ENCODE results near the gene SYNPR. TPM values are rescaled to one million over a fixed set of nuclear protein-coding genes. Genes with fewer than 3 reads are reported as not detected.

SYNPR gene
- total RNA-seq, 2 donors from 2014 or later = 2.7 to 8.3 TPM

GRCh38 chr3:63384382-63384781 is 106.3 kb downstream of the SYNPR start:
- DNase-seq (ENCODE audit: low spot score) = no peak
- TF ChIP-seq, protein P1, sequence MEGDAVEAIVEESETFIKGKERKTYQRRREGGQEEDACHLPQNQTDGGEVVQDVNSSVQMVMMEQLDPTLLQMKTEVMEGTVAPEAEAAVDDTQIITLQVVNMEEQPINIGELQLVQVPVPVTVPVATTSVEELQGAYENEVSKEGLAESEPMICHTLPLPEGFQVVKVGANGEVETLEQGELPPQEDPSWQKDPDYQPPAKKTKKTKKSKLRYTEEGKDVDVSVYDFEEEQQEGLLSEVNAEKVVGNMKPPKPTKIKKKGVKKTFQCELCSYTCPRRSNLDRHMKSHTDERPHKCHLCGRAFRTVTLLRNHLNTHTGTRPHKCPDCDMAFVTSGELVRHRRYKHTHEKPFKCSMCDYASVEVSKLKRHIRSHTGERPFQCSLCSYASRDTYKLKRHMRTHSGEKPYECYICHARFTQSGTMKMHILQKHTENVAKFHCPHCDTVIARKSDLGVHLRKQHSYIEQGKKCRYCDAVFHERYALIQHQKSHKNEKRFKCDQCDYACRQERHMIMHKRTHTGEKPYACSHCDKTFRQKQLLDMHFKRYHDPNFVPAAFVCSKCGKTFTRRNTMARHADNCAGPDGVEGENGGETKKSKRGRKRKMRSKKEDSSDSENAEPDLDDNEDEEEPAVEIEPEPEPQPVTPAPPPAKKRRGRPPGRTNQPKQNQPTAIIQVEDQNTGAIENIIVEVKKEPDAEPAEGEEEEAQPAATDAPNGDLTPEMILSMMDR (IDR thresholded peaks at IDR 0.05) = no peak
- H3K4me3 ChIP-seq = no peak overlapping the region

DNA sequence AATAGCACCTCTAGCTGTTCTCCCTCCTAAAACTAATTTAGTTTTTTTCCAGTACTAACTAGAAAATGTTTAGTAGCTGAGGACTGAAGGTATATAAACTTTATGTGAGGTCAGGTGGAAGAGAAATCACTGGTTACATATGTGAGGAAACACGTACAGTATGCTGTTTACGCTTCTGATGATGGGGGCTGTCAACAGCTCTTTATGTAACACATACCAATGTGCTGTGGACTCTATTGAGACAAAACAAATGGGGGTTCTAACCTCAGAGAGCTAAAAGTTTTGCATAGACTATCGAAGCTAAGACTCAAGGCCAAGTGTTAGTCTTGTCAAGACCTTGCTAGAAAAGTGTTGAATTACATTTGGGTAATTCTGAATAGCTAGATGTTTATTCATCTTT is 107.5 kb downstream of the SYNPR start:
- Histone ChIP-seq H3K9me3 (no peaks in the 10 kb centered on the region), H3K27ac (no peak overlapping the region), H3K4me3 (no peak overlapping the region), H3K4me1 (no peaks in the 10 kb centered on the region), H3K27me3 (no peaks in the 10 kb centered on the region), H3K36me3 (no peaks in the 10 kb centered on the region)
- no peak for DNase-seq (ENCODE audit: low spot score)
- TF ChIP-seq, protein P1 (IDR thresholded peaks at IDR 0.05) = no peak

More at GRCh38 chr3:63384382-63384781, 106.3 kb downstream of the SYNPR start:
- Histone ChIP-seq H3K36me3 (no peaks in the 10 kb centered on the region), H3K9me3 (no peaks in the 10 kb centered on the region), H3K27me3 (no peaks in the 10 kb centered on the region), H3K4me1 (no peaks in the 10 kb centered on the region), H3K27ac (no peak overlapping the region)

GRCh38 chr3:63386568-63386967 is 108.5 kb downstream of the SYNPR start:
- DNase-seq (ENCODE audit: low spot score) = no peak
- Histone ChIP-seq H3K36me3 (no peaks in the 10 kb centered on the region), H3K4me1 (no peaks in the 10 kb centered on the region), H3K4me3 (no peak overlapping the region), H3K9me3 (no peaks in the 10 kb centered on the region), H3K27me3 (no peaks in the 10 kb centered on the region), H3K27ac (no peak overlapping the region)
- TF ChIP-seq, protein P1 (IDR thresholded peaks at IDR 0.05) = no peak

DNA sequence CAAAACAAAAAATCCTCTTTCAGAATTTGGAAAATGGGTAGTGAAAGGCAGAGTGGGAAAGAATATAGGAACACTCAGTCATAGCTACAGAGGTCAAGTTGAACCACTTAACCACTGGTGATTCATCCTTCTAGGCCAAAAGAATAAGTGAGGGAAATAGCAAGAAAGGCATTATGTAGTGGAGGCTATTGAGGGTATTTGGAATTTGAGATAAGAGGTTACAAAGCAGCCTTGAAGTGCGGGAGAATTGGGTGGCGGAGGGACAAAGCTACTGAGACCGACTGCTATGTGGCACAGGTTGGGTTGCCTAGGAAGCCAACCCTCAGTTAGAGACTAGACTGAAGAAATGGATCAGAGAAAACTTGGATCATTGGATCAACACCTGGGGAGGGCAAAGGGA is 109.5 kb downstream of the SYNPR start:
- H3K4me1 ChIP-seq = no peaks in the 10 kb centered on the region
- no peak overlapping the region for H3K4me3 ChIP-seq
- H3K27ac ChIP-seq = no peak overlapping the region
- H3K9me3 ChIP-seq = no peaks in the 10 kb centered on the region
- no peaks in the 10 kb centered on the region for H3K36me3 ChIP-seq
- TF ChIP-seq, protein P1 (IDR thresholded peaks at IDR 0.05) = no peak
- DNase-seq (ENCODE audit: low spot score) = no peak
- no peaks in the 10 kb centered on the region for H3K27me3 ChIP-seq

GRCh38 chr3:63390710-63391230 is 112.7 kb downstream of the SYNPR start:
- Histone ChIP-seq H3K27me3 (no peaks in the 10 kb centered on the region), H3K4me3 (no peak overlapping the region), H3K4me1 (no peaks in the 10 kb centered on the region), H3K9me3 (no peaks in the 10 kb centered on the region), H3K36me3 (no peaks in the 10 kb centered on the region), H3K27ac (no peak overlapping the region)
- no peak for DNase-seq (ENCODE audit: low spot score)
- TF ChIP-seq, protein P1 (IDR thresholded peaks at IDR 0.05) = no peak

DNA sequence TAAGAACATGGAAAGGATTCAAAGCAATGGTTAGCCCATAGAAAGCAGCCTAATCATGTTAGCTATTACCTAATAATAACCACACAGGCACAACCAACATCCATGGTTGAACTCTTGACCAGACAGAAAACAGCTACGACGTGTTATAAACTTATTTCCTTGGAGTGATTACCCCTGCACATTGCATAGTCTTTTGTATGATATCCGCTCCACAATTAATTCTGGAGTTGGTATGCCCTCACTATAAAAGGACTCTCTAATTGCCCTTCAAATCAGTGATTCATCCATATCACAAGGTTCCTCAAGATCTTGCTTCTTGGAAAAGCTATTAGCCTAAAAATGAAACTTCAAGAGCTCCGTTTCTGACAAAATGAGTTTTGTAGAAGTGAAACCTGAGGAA is 117.9 kb downstream of the SYNPR start:
- H3K4me3 ChIP-seq = no peak overlapping the region
- H3K27me3 ChIP-seq = no peaks in the 10 kb centered on the region
- no peak overlapping the region for H3K27ac ChIP-seq
- no peaks in the 10 kb centered on the region for H3K36me3 ChIP-seq
- H3K9me3 ChIP-seq = no peaks in the 10 kb centered on the region
- DNase-seq (ENCODE audit: low spot score) = no peak
- H3K4me1 ChIP-seq = no peaks in the 10 kb centered on the region
- TF ChIP-seq, protein P1 (IDR thresholded peaks at IDR 0.05) = no peak

Measured in right atrium auricular region (tissue), 2 donors.